Astrocyte of the spinal cord (primary cell): ENCODE results near the gene HOXA6.

Experiments used
- DNase-seq: peaks from one replicate; pipeline ENCODE4 v3.0.0; 2011; ENCODE audit warnings: low read depth, low spot score
- H3K4me3 ChIP-seq: 2 replicates; pipeline ENCODE4 v1.5.1; 2011; ENCODE audit warnings: low read depth, mild to moderate bottlenecking, low read length, moderate library complexity
- in situ Hi-C: cut with HindIII; loops from 2 replicates; pipeline ENCODE4 v1.10.0; 2017; ENCODE audit warnings: low sequenced_read_pairs
- TF ChIP-seq, protein P1 (sequence below): IDR thresholded peaks from 2 replicates; pipeline ENCODE4 v1.5.1; 2012; ENCODE audit warnings: low read depth, mild to moderate bottlenecking, low read length, inconsistent platforms

HOXA6 gene

GRCh38 chr7:27129729-27130539 lies 17.6 kb downstream of the HOXA6 start:
- DNase-seq, result no peak
- TF ChIP-seq, protein P1, sequence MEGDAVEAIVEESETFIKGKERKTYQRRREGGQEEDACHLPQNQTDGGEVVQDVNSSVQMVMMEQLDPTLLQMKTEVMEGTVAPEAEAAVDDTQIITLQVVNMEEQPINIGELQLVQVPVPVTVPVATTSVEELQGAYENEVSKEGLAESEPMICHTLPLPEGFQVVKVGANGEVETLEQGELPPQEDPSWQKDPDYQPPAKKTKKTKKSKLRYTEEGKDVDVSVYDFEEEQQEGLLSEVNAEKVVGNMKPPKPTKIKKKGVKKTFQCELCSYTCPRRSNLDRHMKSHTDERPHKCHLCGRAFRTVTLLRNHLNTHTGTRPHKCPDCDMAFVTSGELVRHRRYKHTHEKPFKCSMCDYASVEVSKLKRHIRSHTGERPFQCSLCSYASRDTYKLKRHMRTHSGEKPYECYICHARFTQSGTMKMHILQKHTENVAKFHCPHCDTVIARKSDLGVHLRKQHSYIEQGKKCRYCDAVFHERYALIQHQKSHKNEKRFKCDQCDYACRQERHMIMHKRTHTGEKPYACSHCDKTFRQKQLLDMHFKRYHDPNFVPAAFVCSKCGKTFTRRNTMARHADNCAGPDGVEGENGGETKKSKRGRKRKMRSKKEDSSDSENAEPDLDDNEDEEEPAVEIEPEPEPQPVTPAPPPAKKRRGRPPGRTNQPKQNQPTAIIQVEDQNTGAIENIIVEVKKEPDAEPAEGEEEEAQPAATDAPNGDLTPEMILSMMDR, result no peak
- in situ Hi-C loops, result loop anchor here (10.0 kb wide), 1 partner anchor 275 kb away; no protein-coding TSS in a partner anchor
- H3K4me3 ChIP-seq, result peak overlapping the region; percentile 53

- TF ChIP-seq, protein P1, result no peak
- in situ Hi-C loops, result loop anchor here (10.0 kb wide), 1 partner anchor 274 kb away; no protein-coding TSS in a partner anchor
- no peak for DNase-seq
- H3K4me3 ChIP-seq, result peak overlapping the region; percentile 53
These were observed 18.5 kb downstream of the HOXA6 start for GRCh38 chr7:27128776-27129728.

DNA sequence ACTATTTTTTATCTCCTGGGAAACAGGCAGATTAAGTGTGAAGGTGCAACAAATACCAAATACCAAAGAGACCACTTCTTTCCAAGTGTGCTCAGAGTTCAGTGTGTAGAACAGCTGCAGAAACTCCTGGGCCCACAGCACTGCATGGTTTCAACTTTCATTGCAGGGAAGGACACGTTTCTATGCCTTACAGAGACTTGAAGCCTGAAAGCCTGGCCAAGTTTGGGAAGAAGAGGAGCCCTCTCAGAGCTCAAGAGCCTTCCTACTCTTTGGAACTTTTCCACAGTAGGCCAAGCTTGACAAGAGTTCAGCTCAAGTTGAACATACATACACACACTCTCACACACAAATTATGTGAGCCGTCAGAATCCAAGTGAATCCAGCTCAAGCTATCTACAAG lies 19.5 kb downstream of the HOXA6 start:
- TF ChIP-seq, protein P1, result no peak
- in situ Hi-C loops, result loop anchor here (10.0 kb wide), 1 partner anchor 273 kb away; no protein-coding TSS in a partner anchor
- no peak overlapping the region for H3K4me3 ChIP-seq
- DNase-seq, result peak; percentile 76

GRCh38 chr7:27126596-27127327 lies 20.8 kb downstream of the HOXA6 start:
- in situ Hi-C loops, result loop anchor here (10.0 kb wide), 1 partner anchor 272 kb away; no protein-coding TSS in a partner anchor
- TF ChIP-seq, protein P1, result no peak
- DNase-seq, result no peak
- no peak overlapping the region for H3K4me3 ChIP-seq

GRCh38 chr7:27125986-27126394 lies 21.6 kb downstream of the HOXA6 start:
- H3K4me3 ChIP-seq, result no peak overlapping the region
- TF ChIP-seq, protein P1, result no peak
- in situ Hi-C loops, result loop anchor here (10.0 kb wide), 1 partner anchor 271 kb away; no protein-coding TSS in a partner anchor
- no peak for DNase-seq
